Panc1 (cell line): Measurements from ENCODE around the gene WDHD1.

Source experiments
- CTCF ChIP-seq: fragments of 450-650 bp; IDR thresholded peaks from 2 replicates; pipeline ENCODE4 v1.5.1; 2017; ENCODE audit warnings: mild to moderate bottlenecking
- POLR2AphosphoS5 ChIP-seq: IDR thresholded peaks from 2 replicates; pipeline ENCODE4 v1.6.1; 2012; ENCODE audit warnings: mild to moderate bottlenecking, low read depth, low read length, moderate library complexity

DNA sequence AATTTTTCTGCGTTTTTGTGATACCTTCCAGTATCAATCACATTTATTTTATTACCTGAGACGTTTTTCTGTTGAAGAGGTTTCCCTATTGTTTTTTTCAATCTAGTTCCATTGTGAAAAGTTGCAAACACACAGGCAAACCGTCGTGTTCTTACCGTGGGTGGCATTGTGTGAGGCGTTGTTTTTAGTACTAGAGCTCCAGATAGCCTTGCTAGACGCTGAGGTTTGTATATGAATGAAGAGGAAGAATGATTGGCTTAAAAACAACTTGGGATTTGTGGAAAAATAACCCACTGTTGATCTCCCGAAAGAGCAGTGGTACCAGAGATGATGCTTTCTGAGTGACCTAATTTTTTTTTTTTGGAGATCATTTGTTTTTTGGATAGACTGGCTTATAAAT lies 1.2 kb upstream of the WDHD1 start:
- TF ChIP-seq POLR2AphosphoS5 (no peak), CTCF (no peak)
